ENCODE results near the gene TUBA8. TPM values are rescaled to one million over a fixed set of nuclear protein-coding genes. Genes with fewer than 3 reads are reported as not detected.
A peak's percentile ranks its signal among the peaks of the same experiment; 100 is the strongest.
"Not testable (repeated sequence)": the region's sequence is repeated elsewhere in the genome, so short reads cannot be mapped to it uniquely, and the experiment has no call there.

Gene TUBA8
- total and polyA plus RNA-seq, 2 donors (not counting 3 experiments of a cell fraction or from before 2014, with no cell fraction given): 6.9 to 8.9 TPM

DNA sequence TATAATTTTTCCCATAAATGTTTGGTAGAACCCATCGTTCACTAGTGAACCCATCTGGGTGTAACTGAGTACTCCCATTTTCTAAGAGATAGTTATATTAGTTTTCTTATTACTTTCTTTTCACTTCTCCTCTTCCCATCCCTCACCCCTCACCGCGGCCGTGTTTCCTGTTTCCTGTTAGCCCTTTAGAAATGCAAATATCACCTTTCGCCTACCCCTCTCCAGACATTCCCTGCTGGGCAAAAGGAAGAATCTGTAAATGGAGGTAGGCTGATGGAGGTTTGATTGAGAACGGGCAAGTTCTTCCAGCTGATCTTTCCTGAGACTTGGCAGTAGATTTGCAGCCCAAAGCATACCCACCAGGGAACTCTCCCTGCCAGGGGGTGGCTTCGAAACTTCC lies 54.7 kb downstream of the TUBA8 start:
- not testable (repeated sequence) for DNase-seq (ENCODE audit: low read depth, low spot score)

GRCh38 chr22:18170284-18170683 lies 59.7 kb downstream of the TUBA8 start:
- H4K20me1 ChIP-seq (replicated peaks; ENCODE audit: control insufficient read depth, extremely low read depth, insufficient read depth, low read length); H3K27ac ChIP-seq (ENCODE audit: insufficient read depth, low read depth, low read length); H2AFZ ChIP-seq (ENCODE audit: low read depth, low read length); H3K4me2 ChIP-seq (ENCODE audit: insufficient read depth, low read length); CTCF ChIA-PET; H3K4me3 ChIP-seq (replicated peaks in 1 of 3; ENCODE audit: insufficient read depth in 1 of 3, low read depth in 1 of 3, low read length in 3 of 3); H3K27me3 ChIP-seq (ENCODE audit: control insufficient read depth in 2 of 2, insufficient read depth in 2 of 2, low read length in 2 of 2); FAIRE-seq; POLR2A ChIA-PET; dilution Hi-C loops (cut with MboI; ENCODE audit: extremely low pct_ligation_motif_present, low sequenced_read_pairs); intact Hi-C loops (cut with micrococcal nuclease); H3K9me3 ChIP-seq (replicated peaks; ENCODE audit: control insufficient read depth, insufficient read depth, low read length); H3K79me2 ChIP-seq (ENCODE audit: control insufficient read depth, insufficient read depth, low read length); DNase-seq (ENCODE audit: low read depth, low spot score); H3K9ac ChIP-seq (replicated peaks; ENCODE audit: extremely low read depth, insufficient read depth, low read length); H3K36me3 ChIP-seq (ENCODE audit: control insufficient read depth in 2 of 2, extremely low read depth in 1 of 2, insufficient read depth in 2 of 2, low read length in 2 of 2); BruUV-seq (replicated peaks); H3K4me1 ChIP-seq (ENCODE audit: control insufficient read depth, extremely low read depth, insufficient read depth, low read length); H3K9me1 ChIP-seq (replicated peaks; ENCODE audit: control insufficient read depth, extremely low read depth, insufficient read depth, low read length): not testable (repeated sequence)

More for the DNA sequence above, 54.7 kb downstream of the TUBA8 start:
- peak; percentile 31 for FAIRE-seq
- intact Hi-C loops (cut with micrococcal nuclease); H2AFZ ChIP-seq (ENCODE audit: low read depth, low read length); H3K27me3 ChIP-seq (ENCODE audit: control insufficient read depth in 2 of 2, insufficient read depth in 2 of 2, low read length in 2 of 2); POLR2A ChIA-PET; H4K20me1 ChIP-seq (replicated peaks; ENCODE audit: control insufficient read depth, extremely low read depth, insufficient read depth, low read length); H3K36me3 ChIP-seq (ENCODE audit: control insufficient read depth in 2 of 2, extremely low read depth in 1 of 2, insufficient read depth in 2 of 2, low read length in 2 of 2); H3K79me2 ChIP-seq (ENCODE audit: control insufficient read depth, insufficient read depth, low read length); BruUV-seq (replicated peaks); H3K9ac ChIP-seq (replicated peaks; ENCODE audit: extremely low read depth, insufficient read depth, low read length); H3K4me3 ChIP-seq (replicated peaks in 1 of 3; ENCODE audit: insufficient read depth in 1 of 3, low read depth in 1 of 3, low read length in 3 of 3); H3K4me2 ChIP-seq (ENCODE audit: insufficient read depth, low read length); H3K27ac ChIP-seq (ENCODE audit: insufficient read depth, low read depth, low read length); H3K9me3 ChIP-seq (replicated peaks; ENCODE audit: control insufficient read depth, insufficient read depth, low read length); H3K9me1 ChIP-seq (replicated peaks; ENCODE audit: control insufficient read depth, extremely low read depth, insufficient read depth, low read length); dilution Hi-C loops (cut with MboI; ENCODE audit: extremely low pct_ligation_motif_present, low sequenced_read_pairs); CTCF ChIA-PET; H3K4me1 ChIP-seq (ENCODE audit: control insufficient read depth, extremely low read depth, insufficient read depth, low read length): not testable (repeated sequence)

DNA sequence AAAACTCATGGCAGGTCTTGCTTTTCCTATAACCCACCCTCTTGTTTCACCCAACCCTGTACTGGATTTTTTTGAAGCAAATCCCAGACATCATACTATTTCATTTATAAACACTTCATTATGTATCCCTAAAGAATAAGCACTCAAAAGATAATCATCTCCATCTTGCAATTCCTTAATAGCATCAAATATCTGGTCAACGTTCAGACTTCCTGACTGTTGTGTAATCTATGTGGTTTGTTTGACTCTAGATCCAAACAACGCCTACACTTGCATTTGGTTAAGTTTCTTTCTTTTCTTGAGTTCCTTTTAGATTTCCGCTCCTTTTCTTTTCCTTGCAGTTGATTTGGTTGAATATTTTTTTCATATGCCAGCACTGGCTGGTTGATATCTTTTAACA lies 61.6 kb downstream of the TUBA8 start:
- FAIRE-seq; CTCF ChIA-PET; H3K27ac ChIP-seq (ENCODE audit: insufficient read depth, low read depth, low read length); H4K20me1 ChIP-seq (replicated peaks; ENCODE audit: control insufficient read depth, extremely low read depth, insufficient read depth, low read length); H3K36me3 ChIP-seq (ENCODE audit: control insufficient read depth in 2 of 2, extremely low read depth in 1 of 2, insufficient read depth in 2 of 2, low read length in 2 of 2); H3K79me2 ChIP-seq (ENCODE audit: control insufficient read depth, insufficient read depth, low read length); DNase-seq (ENCODE audit: low read depth, low spot score); H3K9ac ChIP-seq (replicated peaks; ENCODE audit: extremely low read depth, insufficient read depth, low read length); H3K27me3 ChIP-seq (ENCODE audit: control insufficient read depth in 2 of 2, insufficient read depth in 2 of 2, low read length in 2 of 2); dilution Hi-C loops (cut with MboI; ENCODE audit: extremely low pct_ligation_motif_present, low sequenced_read_pairs); intact Hi-C loops (cut with micrococcal nuclease); H3K4me2 ChIP-seq (ENCODE audit: insufficient read depth, low read length); H3K4me3 ChIP-seq (replicated peaks in 1 of 3; ENCODE audit: insufficient read depth in 1 of 3, low read depth in 1 of 3, low read length in 3 of 3); POLR2A ChIA-PET; H3K4me1 ChIP-seq (ENCODE audit: control insufficient read depth, extremely low read depth, insufficient read depth, low read length); H2AFZ ChIP-seq (ENCODE audit: low read depth, low read length); BruUV-seq (replicated peaks); H3K9me3 ChIP-seq (replicated peaks; ENCODE audit: control insufficient read depth, insufficient read depth, low read length); H3K9me1 ChIP-seq (replicated peaks; ENCODE audit: control insufficient read depth, extremely low read depth, insufficient read depth, low read length): not testable (repeated sequence)

- dilution Hi-C loops (cut with MboI; ENCODE audit: extremely low pct_ligation_motif_present, low sequenced_read_pairs); POLR2A ChIA-PET; H2AFZ ChIP-seq (ENCODE audit: low read depth, low read length); intact Hi-C loops (cut with micrococcal nuclease); H3K36me3 ChIP-seq (ENCODE audit: control insufficient read depth in 2 of 2, extremely low read depth in 1 of 2, insufficient read depth in 2 of 2, low read length in 2 of 2); H3K4me1 ChIP-seq (ENCODE audit: control insufficient read depth, extremely low read depth, insufficient read depth, low read length); H4K20me1 ChIP-seq (replicated peaks; ENCODE audit: control insufficient read depth, extremely low read depth, insufficient read depth, low read length); H3K9me3 ChIP-seq (replicated peaks; ENCODE audit: control insufficient read depth, insufficient read depth, low read length); FAIRE-seq; H3K9ac ChIP-seq (replicated peaks; ENCODE audit: extremely low read depth, insufficient read depth, low read length); DNase-seq (ENCODE audit: low read depth, low spot score); BruUV-seq (replicated peaks); CTCF ChIA-PET; H3K9me1 ChIP-seq (replicated peaks; ENCODE audit: control insufficient read depth, extremely low read depth, insufficient read depth, low read length); H3K4me3 ChIP-seq (replicated peaks in 1 of 3; ENCODE audit: insufficient read depth in 1 of 3, low read depth in 1 of 3, low read length in 3 of 3); H3K4me2 ChIP-seq (ENCODE audit: insufficient read depth, low read length); H3K79me2 ChIP-seq (ENCODE audit: control insufficient read depth, insufficient read depth, low read length); H3K27ac ChIP-seq (ENCODE audit: insufficient read depth, low read depth, low read length); H3K27me3 ChIP-seq (ENCODE audit: control insufficient read depth in 2 of 2, insufficient read depth in 2 of 2, low read length in 2 of 2): not testable (repeated sequence)
Measured at GRCh38 chr22:18172776-18173175, 62.2 kb downstream of the TUBA8 start.
